Mammary epithelial cell (primary cell): ENCODE results near the gene PWP1.

ENCODE experiments used
- EZH2 ChIP-seq: IDR thresholded peaks from 2 replicates; pipeline ENCODE4 v1.6.1; 2012; ENCODE audit warnings: low read length, inconsistent platforms, borderline replicate concordance
- TF ChIP-seq, protein P1 (sequence below), 2 donors: IDR thresholded peaks in 1 of 2; conservative IDR thresholded peaks in 1 of 2; 2 replicates each; pipeline ENCODE4 v1.5.1; 2011 to 2012; ENCODE audit warnings: inconsistent platforms in 2 of 2, low read length in 2 of 2, mild to moderate bottlenecking in 2 of 2, control low read depth in 1 of 2, low read depth in 1 of 2; ENCODE audit not compliant: insufficient read depth in 1 of 2; ENCODE audit errors: extremely low read depth in 1 of 2

DNA sequence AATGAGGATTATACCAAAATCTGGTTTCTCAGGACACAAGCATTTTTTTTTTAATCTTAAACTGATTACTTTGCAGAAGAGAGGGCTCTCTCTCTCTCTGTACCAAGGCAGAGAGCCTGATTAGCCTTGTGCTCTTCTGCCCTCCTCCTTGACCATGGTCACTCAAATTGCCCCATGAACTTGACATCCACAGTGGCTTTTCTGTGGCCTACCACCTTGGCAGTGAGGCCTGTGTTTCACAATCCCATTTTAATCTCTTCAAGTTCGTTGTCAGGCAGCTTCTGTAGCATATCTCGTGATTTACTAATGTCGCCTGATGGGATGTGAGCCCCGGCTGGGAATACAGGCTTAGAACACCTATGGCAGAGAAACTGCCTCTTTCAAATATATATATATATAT is 30.7 kb upstream of the PWP1 start:
- TF ChIP-seq, protein P1, sequence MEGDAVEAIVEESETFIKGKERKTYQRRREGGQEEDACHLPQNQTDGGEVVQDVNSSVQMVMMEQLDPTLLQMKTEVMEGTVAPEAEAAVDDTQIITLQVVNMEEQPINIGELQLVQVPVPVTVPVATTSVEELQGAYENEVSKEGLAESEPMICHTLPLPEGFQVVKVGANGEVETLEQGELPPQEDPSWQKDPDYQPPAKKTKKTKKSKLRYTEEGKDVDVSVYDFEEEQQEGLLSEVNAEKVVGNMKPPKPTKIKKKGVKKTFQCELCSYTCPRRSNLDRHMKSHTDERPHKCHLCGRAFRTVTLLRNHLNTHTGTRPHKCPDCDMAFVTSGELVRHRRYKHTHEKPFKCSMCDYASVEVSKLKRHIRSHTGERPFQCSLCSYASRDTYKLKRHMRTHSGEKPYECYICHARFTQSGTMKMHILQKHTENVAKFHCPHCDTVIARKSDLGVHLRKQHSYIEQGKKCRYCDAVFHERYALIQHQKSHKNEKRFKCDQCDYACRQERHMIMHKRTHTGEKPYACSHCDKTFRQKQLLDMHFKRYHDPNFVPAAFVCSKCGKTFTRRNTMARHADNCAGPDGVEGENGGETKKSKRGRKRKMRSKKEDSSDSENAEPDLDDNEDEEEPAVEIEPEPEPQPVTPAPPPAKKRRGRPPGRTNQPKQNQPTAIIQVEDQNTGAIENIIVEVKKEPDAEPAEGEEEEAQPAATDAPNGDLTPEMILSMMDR (conservative IDR thresholded peaks at IDR 0.05 in 1 of 2, IDR thresholded peaks at IDR 0.05 in 1 of 2; ENCODE audit: extremely low read depth in 1 of 2, insufficient read depth in 1 of 2, low read depth in 1 of 2, low read length in 2 of 2) = no peak
- TF ChIP-seq EZH2 = no peak
